ENCODE measurements around the gene CERT1.
"Not testable (repeated sequence)": the region's sequence is repeated elsewhere in the genome, so short reads cannot be mapped to it uniquely, and the experiment has no call there.

The CERT1 gene

GRCh38 chr5:75489847-75490246, 21.6 kb downstream of the CERT1 start:
- no CpG with 5 or more reads among the region's 6 CpGs for WGBS (ENCODE audit: extremely low coverage, insufficient coverage, low lambda C conversion rate)
- H3K79me1 ChIP-seq (ENCODE audit: low read length); H2AK5ac ChIP-seq (ENCODE audit: low read length); H3K27ac ChIP-seq (ENCODE audit: low read depth, low read length); H4K5ac ChIP-seq (ENCODE audit: low read length); H3K4me1 ChIP-seq (ENCODE audit: control insufficient read depth, low read depth, low read length); H3K18ac ChIP-seq (ENCODE audit: low read length); H3K79me2 ChIP-seq (ENCODE audit: control insufficient read depth, insufficient read depth, low read length); H2BK15ac ChIP-seq (replicated peaks; ENCODE audit: low read depth); H3K56ac ChIP-seq (ENCODE audit: low read length); H3K4me3 ChIP-seq (ENCODE audit: low read length); H2BK5ac ChIP-seq (ENCODE audit: low read length); H4K8ac ChIP-seq (ENCODE audit: low read depth, low read length); H2BK120ac ChIP-seq (ENCODE audit: low read depth, low read length); H3K4me2 ChIP-seq (ENCODE audit: low read length); H3K27me3 ChIP-seq (ENCODE audit: insufficient read depth, low read length, poor library complexity); H3K9ac ChIP-seq (ENCODE audit: low read length); DNase-seq; H3K36me3 ChIP-seq (ENCODE audit: control insufficient read depth, insufficient read depth, low read length); H3K4ac ChIP-seq (ENCODE audit: low read depth, low read length); H3K23ac ChIP-seq (ENCODE audit: low read length): not testable (repeated sequence)

- no peak overlapping the region for H3K4me2 ChIP-seq (ENCODE audit: low read length)
- no peaks in the 10 kb centered on the region for H3K36me3 ChIP-seq (ENCODE audit: control insufficient read depth, insufficient read depth, low read length)
- no peak overlapping the region for H3K23ac ChIP-seq (ENCODE audit: low read length)
- H2BK15ac ChIP-seq (replicated peaks; ENCODE audit: low read depth), result no peak overlapping the region
- no peak overlapping the region for H2BK120ac ChIP-seq (ENCODE audit: low read depth, low read length)
- H3K56ac ChIP-seq (ENCODE audit: low read length), result no peak overlapping the region
- peaks cover 13% of the 10 kb centered on the region for H3K79me2 ChIP-seq (ENCODE audit: control insufficient read depth, insufficient read depth, low read length)
- H4K8ac ChIP-seq (ENCODE audit: low read depth, low read length), result no peak overlapping the region
- no peak overlapping the region for H4K5ac ChIP-seq (ENCODE audit: low read length)
- H3K4me1 ChIP-seq (ENCODE audit: control insufficient read depth, low read depth, low read length), result peaks cover 11% of the 10 kb centered on the region
- no peak overlapping the region for H3K18ac ChIP-seq (ENCODE audit: low read length)
- H2AK5ac ChIP-seq (ENCODE audit: low read length), result no peak overlapping the region
- H3K27me3 ChIP-seq (ENCODE audit: insufficient read depth, low read length, poor library complexity), result no peaks in the 10 kb centered on the region
- no peak overlapping the region for H3K27ac ChIP-seq (ENCODE audit: low read depth, low read length)
- no peak overlapping the region for H3K4me3 ChIP-seq (ENCODE audit: low read length)
- no peak overlapping the region for H2BK5ac ChIP-seq (ENCODE audit: low read length)
- H3K79me1 ChIP-seq (ENCODE audit: low read length), result peaks cover 14% of the 10 kb centered on the region
- DNase-seq, result no peak
- H3K4ac ChIP-seq (ENCODE audit: low read depth, low read length), result no peak overlapping the region
- H3K9ac ChIP-seq (ENCODE audit: low read length), result no peak overlapping the region
- WGBS (ENCODE audit: extremely low coverage, insufficient coverage, low lambda C conversion rate), result no CpG with 5 or more reads among the region's 1 CpG
These were observed 26.8 kb downstream of the CERT1 start for GRCh38 chr5:75484605-75485004.

DNA sequence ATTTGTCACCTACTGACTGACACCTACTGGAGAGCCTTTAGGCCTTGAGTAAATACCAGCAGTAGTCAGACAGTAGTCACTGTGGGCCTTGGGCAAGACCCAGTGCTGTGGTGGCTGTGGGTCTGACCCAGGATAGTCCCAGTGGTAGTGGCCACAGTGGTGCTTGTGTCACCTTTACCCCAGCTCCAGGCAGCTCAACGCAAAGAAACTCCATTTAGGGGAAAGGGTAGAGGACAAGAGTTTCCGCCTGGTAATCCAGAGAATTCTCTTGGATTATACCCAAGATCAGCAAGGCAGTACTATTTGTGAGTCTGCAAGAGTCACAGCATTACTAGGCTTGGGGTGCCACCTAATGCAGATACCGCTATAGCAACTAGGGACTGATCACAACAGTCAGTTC, 28.9 kb downstream of the CERT1 start:
- Histone ChIP-seq H3K4me1 (ENCODE audit: control insufficient read depth, low read depth, low read length) (peaks cover 11% of the 10 kb centered on the region), H3K23ac (ENCODE audit: low read length) (peak overlapping the region; percentile 16), H3K18ac (ENCODE audit: low read length) (no peak overlapping the region), H3K79me2 (ENCODE audit: control insufficient read depth, insufficient read depth, low read length) (peaks cover 13% of the 10 kb centered on the region), H3K4me2 (ENCODE audit: low read length) (no peak overlapping the region), H3K27ac (ENCODE audit: low read depth, low read length) (no peak overlapping the region), H3K4ac (ENCODE audit: low read depth, low read length) (no peak overlapping the region), H2AK5ac (ENCODE audit: low read length) (no peak overlapping the region), H3K27me3 (ENCODE audit: insufficient read depth, low read length, poor library complexity) (no peaks in the 10 kb centered on the region), H4K8ac (ENCODE audit: low read depth, low read length) (no peak overlapping the region), H4K5ac (ENCODE audit: low read length) (no peak overlapping the region), H3K4me3 (ENCODE audit: low read length) (no peak overlapping the region), H3K36me3 (ENCODE audit: control insufficient read depth, insufficient read depth, low read length) (no peaks in the 10 kb centered on the region), H2BK15ac (replicated peaks; ENCODE audit: low read depth) (no peak overlapping the region), H3K79me1 (ENCODE audit: low read length) (peaks cover 14% of the 10 kb centered on the region), H3K56ac (ENCODE audit: low read length) (peak overlapping the region; percentile 69), H2BK120ac (ENCODE audit: low read depth, low read length) (no peak overlapping the region), H2BK5ac (ENCODE audit: low read length) (no peak overlapping the region), H3K9ac (ENCODE audit: low read length) (peak overlapping the region; percentile 38)
- WGBS (ENCODE audit: extremely low coverage, insufficient coverage, low lambda C conversion rate), result no CpG with 5 or more reads among the region's 3 CpGs
- DNase-seq, result peak; percentile 44

DNA sequence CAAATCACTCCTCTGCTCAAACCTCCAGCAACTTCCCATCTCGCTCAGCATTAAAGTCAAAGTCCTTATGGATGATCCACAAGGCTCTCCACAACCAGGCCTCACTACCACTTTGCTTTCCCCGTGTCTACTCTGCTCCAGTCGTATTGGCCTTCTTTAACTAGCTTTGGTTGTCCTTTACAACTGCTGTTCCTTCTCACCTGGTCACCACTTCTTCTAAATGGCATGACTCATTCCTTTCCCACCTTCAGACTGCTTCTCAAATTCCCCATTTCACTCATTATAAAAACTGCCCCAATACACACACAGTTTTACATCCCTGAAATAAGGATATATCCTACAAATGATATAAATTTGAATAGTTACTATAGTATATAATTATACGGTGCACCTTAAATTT, 30.4 kb downstream of the CERT1 start:
- Histone ChIP-seq H3K4me3 (ENCODE audit: low read length) (no peak overlapping the region), H3K27ac (ENCODE audit: low read depth, low read length) (no peak overlapping the region), H3K4ac (ENCODE audit: low read depth, low read length) (no peak overlapping the region), H3K23ac (ENCODE audit: low read length) (no peak overlapping the region), H3K4me2 (ENCODE audit: low read length) (no peak overlapping the region), H3K56ac (ENCODE audit: low read length) (peak overlapping the region; percentile 56), H2BK15ac (replicated peaks; ENCODE audit: low read depth) (no peak overlapping the region), H4K8ac (ENCODE audit: low read depth, low read length) (no peak overlapping the region), H3K79me2 (ENCODE audit: control insufficient read depth, insufficient read depth, low read length) (peaks cover 13% of the 10 kb centered on the region), H3K79me1 (ENCODE audit: low read length) (peaks cover 14% of the 10 kb centered on the region), H3K18ac (ENCODE audit: low read length) (no peak overlapping the region), H3K9ac (ENCODE audit: low read length) (peak overlapping the region; percentile 22), H2BK120ac (ENCODE audit: low read depth, low read length) (no peak overlapping the region), H3K36me3 (ENCODE audit: control insufficient read depth, insufficient read depth, low read length) (no peaks in the 10 kb centered on the region), H2BK5ac (ENCODE audit: low read length) (no peak overlapping the region), H4K5ac (ENCODE audit: low read length) (no peak overlapping the region), H3K27me3 (ENCODE audit: insufficient read depth, low read length, poor library complexity) (no peaks in the 10 kb centered on the region), H3K4me1 (ENCODE audit: control insufficient read depth, low read depth, low read length) (peaks cover 15% of the 10 kb centered on the region), H2AK5ac (ENCODE audit: low read length) (peak overlapping the region; percentile 28)
- no CpG with 5 or more reads among the region's 4 CpGs for WGBS (ENCODE audit: extremely low coverage, insufficient coverage, low lambda C conversion rate)
- DNase-seq, result no peak

DNA sequence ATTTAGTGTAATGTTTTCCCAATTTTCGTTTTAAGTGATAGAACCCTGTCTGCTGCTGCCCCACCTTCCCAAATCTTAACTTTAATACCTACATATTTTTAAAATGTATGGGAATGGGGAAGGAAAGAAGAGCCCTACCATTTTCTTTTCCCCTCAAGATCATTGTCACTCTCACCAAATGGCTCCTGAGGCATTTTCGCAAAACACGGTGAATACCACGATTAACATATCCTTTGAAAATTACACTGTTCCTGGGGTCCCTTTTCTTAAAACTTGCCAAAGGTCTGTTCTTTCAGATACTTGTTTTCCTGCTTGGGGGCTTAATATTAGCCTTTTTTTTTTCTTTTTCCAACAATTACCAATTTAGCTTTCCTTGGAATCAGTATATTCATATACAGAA, 36.1 kb downstream of the CERT1 start:
- Histone ChIP-seq H2BK15ac (replicated peaks; ENCODE audit: low read depth) (no peak overlapping the region), H3K79me2 (ENCODE audit: control insufficient read depth, insufficient read depth, low read length) (peaks cover 5% of the 10 kb centered on the region), H3K18ac (ENCODE audit: low read length) (no peak overlapping the region), H3K27me3 (ENCODE audit: insufficient read depth, low read length, poor library complexity) (no peaks in the 10 kb centered on the region), H2BK120ac (ENCODE audit: low read depth, low read length) (no peak overlapping the region), H3K4ac (ENCODE audit: low read depth, low read length) (no peak overlapping the region), H2BK5ac (ENCODE audit: low read length) (no peak overlapping the region), H2AK5ac (ENCODE audit: low read length) (no peak overlapping the region), H4K5ac (ENCODE audit: low read length) (no peak overlapping the region), H3K36me3 (ENCODE audit: control insufficient read depth, insufficient read depth, low read length) (no peaks in the 10 kb centered on the region), H3K4me1 (ENCODE audit: control insufficient read depth, low read depth, low read length) (peaks cover 9% of the 10 kb centered on the region), H3K4me2 (ENCODE audit: low read length) (no peak overlapping the region), H3K4me3 (ENCODE audit: low read length) (no peak overlapping the region), H3K27ac (ENCODE audit: low read depth, low read length) (no peak overlapping the region), H4K8ac (ENCODE audit: low read depth, low read length) (no peak overlapping the region), H3K56ac (ENCODE audit: low read length) (no peak overlapping the region), H3K23ac (ENCODE audit: low read length) (no peak overlapping the region), H3K79me1 (ENCODE audit: low read length) (peaks cover 5% of the 10 kb centered on the region), H3K9ac (ENCODE audit: low read length) (no peak overlapping the region)
- no peak for DNase-seq
- no CpG with 5 or more reads among the region's 4 CpGs for WGBS (ENCODE audit: extremely low coverage, insufficient coverage, low lambda C conversion rate)

- Histone ChIP-seq H3K4ac (ENCODE audit: low read depth, low read length) (no peak overlapping the region), H3K4me3 (ENCODE audit: low read length) (no peak overlapping the region), H2BK5ac (ENCODE audit: low read length) (no peak overlapping the region), H2BK120ac (ENCODE audit: low read depth, low read length) (no peak overlapping the region), H4K8ac (ENCODE audit: low read depth, low read length) (no peak overlapping the region), H3K18ac (ENCODE audit: low read length) (no peak overlapping the region), H3K56ac (ENCODE audit: low read length) (no peak overlapping the region), H2BK15ac (replicated peaks; ENCODE audit: low read depth) (no peak overlapping the region), H3K9ac (ENCODE audit: low read length) (no peak overlapping the region), H3K36me3 (ENCODE audit: control insufficient read depth, insufficient read depth, low read length) (no peaks in the 10 kb centered on the region), H3K79me2 (ENCODE audit: control insufficient read depth, insufficient read depth, low read length) (peaks cover 7% of the 10 kb centered on the region), H3K4me2 (ENCODE audit: low read length) (no peak overlapping the region), H3K23ac (ENCODE audit: low read length) (no peak overlapping the region), H3K27ac (ENCODE audit: low read depth, low read length) (no peak overlapping the region), H2AK5ac (ENCODE audit: low read length) (no peak overlapping the region), H3K27me3 (ENCODE audit: insufficient read depth, low read length, poor library complexity) (no peaks in the 10 kb centered on the region), H3K79me1 (ENCODE audit: low read length) (peaks cover 7% of the 10 kb centered on the region), H3K4me1 (ENCODE audit: control insufficient read depth, low read depth, low read length) (peaks cover 11% of the 10 kb centered on the region), H4K5ac (ENCODE audit: low read length) (no peak overlapping the region)
- DNase-seq, result no peak
- WGBS (ENCODE audit: extremely low coverage, insufficient coverage, low lambda C conversion rate), result no CpG with 5 or more reads among the region's 2 CpGs
These were observed 38.0 kb downstream of the CERT1 start for GRCh38 chr5:75473463-75473862.

Data from mesendoderm (in vitro differentiated cells).